SK-N-SH treated with all-trans-retinoic acid at 6 μM for 48 hours (cell line): ENCODE results near the gene INCENP.

Experiments
- CREB5 ChIP-seq: fragments of 250-450 bp; sonication (Bioruptor Pico); IDR thresholded peaks from 2 replicates; pipeline ENCODE4 v1.5.1; 2020; ENCODE audit warnings: low read depth, mild to moderate bottlenecking, moderate library complexity
- CSDC2 ChIP-seq: fragments of 250-450 bp; sonication (Bioruptor Pico); IDR thresholded peaks from 2 replicates; pipeline ENCODE4 v1.5.0; 2020; ENCODE audit warnings: mild to moderate bottlenecking, moderate library complexity
- CSRNP3 ChIP-seq: fragments of 250-450 bp; sonication (Bioruptor Pico); IDR thresholded peaks from 2 replicates; pipeline ENCODE4 v1.5.1; 2021; ENCODE audit warnings: mild to moderate bottlenecking, moderate library complexity
- GLIS3 ChIP-seq: fragments of 250-450 bp; sonication (Bioruptor Pico); IDR thresholded peaks from 2 replicates; pipeline ENCODE4 v1.5.0; 2020; ENCODE audit warnings: mild to moderate bottlenecking, moderate library complexity
- ISL1 ChIP-seq: fragments of 250-450 bp; sonication (Bioruptor Pico); IDR thresholded peaks from 2 replicates; pipeline ENCODE4 v2.1.2; 2022; ENCODE audit warnings: mild to moderate bottlenecking, moderate library complexity
- RARB ChIP-seq: fragments of 250-450 bp; sonication (Bioruptor Pico); IDR thresholded peaks from 2 replicates; pipeline ENCODE4 v1.8.0; 2021; ENCODE audit warnings: mild to moderate bottlenecking, moderate library complexity
- ZC3H10 ChIP-seq: fragments of 250-450 bp; sonication (Bioruptor Pico); IDR thresholded peaks from 2 replicates; pipeline ENCODE4 v1.5.1; 2021; ENCODE audit warnings: mild to moderate bottlenecking, moderate library complexity
- ZFP3 ChIP-seq: fragments of 250-450 bp; sonication (Bioruptor Pico); IDR thresholded peaks from 2 replicates; pipeline ENCODE4 v1.5.0; 2020; ENCODE audit warnings: mild to moderate bottlenecking, moderate library complexity
- ZFP30 ChIP-seq: fragments of 450-650 bp; formaldehyde crosslinking; IDR thresholded peaks from 2 replicates; pipeline ENCODE4 v1.5.0; 2022; ENCODE audit warnings: mild to moderate bottlenecking, moderate library complexity
- ZNF565 ChIP-seq: fragments of 450-650 bp; formaldehyde crosslinking; conservative IDR thresholded peaks from 2 replicates; pipeline ENCODE4 v1.5.0; 2020; ENCODE audit warnings: low read depth, mild to moderate bottlenecking, moderate library complexity

GRCh38 chr11:62124186-62125113 lies 639 bp downstream of the INCENP start:
- TF ChIP-seq ZNF565 (CRISPR knock-in tag) = no peak
- TF ChIP-seq CSRNP3 (CRISPR knock-in tag) = no peak
- no peak for TF ChIP-seq ZFP30
- TF ChIP-seq ZC3H10 (CRISPR knock-in tag) = no peak
- TF ChIP-seq GLIS3 = no peak
- no peak for TF ChIP-seq CSDC2 (CRISPR knock-in tag)
- no peak for TF ChIP-seq ISL1 (CRISPR knock-in tag)
- TF ChIP-seq ZFP3 (CRISPR knock-in tag) = no peak
- TF ChIP-seq CREB5 (CRISPR knock-in tag) = no peak
- no peak for TF ChIP-seq RARB
